LNCAP (cell line): Measurements from ENCODE around the gene DZIP1L.

Experiments used
- CTCF ChIP-seq: fragments of 450-650 bp; IDR thresholded peaks from 2 replicates; pipeline ENCODE4 v1.5.1; 2017; ENCODE audit warnings: mild to moderate bottlenecking

Gene DZIP1L

GRCh38 chr3:138072796-138073195 lies 42.6 kb downstream of the DZIP1L start:
- TF ChIP-seq CTCF, result no peak

GRCh38 chr3:138070006-138070405 lies 45.4 kb downstream of the DZIP1L start:
- TF ChIP-seq CTCF, result no peak

GRCh38 chr3:138068579-138069174 lies 46.7 kb downstream of the DZIP1L start:
- peak; percentile 99 for TF ChIP-seq CTCF

- no peak for TF ChIP-seq CTCF
Observed at GRCh38 chr3:138068046-138068445, 47.4 kb downstream of the DZIP1L start.

GRCh38 chr3:138066972-138067371 lies 48.4 kb downstream of the DZIP1L start:
- TF ChIP-seq CTCF, result no peak

GRCh38 chr3:138066383-138066782 lies 49.0 kb downstream of the DZIP1L start:
- TF ChIP-seq CTCF, result no peak

GRCh38 chr3:138065949-138066348 lies 49.5 kb downstream of the DZIP1L start:
- no peak for TF ChIP-seq CTCF

- TF ChIP-seq CTCF, result no peak
Observed at GRCh38 chr3:138063416-138063815, 52.0 kb downstream of the DZIP1L start.
